ENCODE data around the gene CD80.

CD80 gene, protein sequence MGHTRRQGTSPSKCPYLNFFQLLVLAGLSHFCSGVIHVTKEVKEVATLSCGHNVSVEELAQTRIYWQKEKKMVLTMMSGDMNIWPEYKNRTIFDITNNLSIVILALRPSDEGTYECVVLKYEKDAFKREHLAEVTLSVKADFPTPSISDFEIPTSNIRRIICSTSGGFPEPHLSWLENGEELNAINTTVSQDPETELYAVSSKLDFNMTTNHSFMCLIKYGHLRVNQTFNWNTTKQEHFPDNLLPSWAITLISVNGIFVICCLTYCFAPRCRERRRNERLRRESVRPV

DNA sequence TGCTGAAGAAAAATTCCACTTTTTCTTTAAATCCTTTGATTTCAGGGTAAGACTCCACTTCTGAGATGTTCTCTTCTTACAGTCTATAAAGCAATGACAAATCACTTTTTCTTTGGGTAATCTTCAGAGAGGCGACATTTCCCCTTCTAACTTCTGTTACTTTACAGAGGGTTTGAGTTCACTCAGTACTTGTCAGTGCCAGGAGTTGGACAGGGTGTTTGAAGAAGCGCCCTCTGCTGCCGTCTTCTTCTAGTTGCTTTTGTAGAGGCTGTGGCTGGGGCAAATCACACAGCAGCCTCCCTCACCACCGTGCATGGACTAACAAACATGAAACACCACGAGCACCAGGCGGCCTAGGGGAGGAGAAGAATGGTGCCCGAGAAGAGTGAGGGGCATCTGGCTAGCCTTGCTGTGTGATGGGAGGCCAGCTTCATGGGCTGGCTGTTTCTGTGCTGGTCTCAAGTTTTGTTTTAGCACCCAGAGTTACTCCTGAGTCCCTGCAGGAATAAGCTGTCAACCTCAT lies at the start of gene CD80:
CD80 (minus strand) TSS at position 174 of the 523 bp plus-strand sequence. CDS start 1,886 bp downstream, outside the sequence.
- DNase-seq (ENCODE audit: low read depth, low spot score) = peak; percentile 5
- POLR2A ChIA-PET = no interaction called here
- CTCF ChIA-PET = interaction anchor here (0.8 to 2.2 kb wide), 7 partner anchors 9 to 83 kb away, joined by 3 to 9 read pairs (median 3); no protein-coding TSS in a partner anchor
- no peak within 1 kb of the TSS for H3K4me3 ChIP-seq (ENCODE audit: low read depth, low read length)
- TF ChIP-seq, protein P1, sequence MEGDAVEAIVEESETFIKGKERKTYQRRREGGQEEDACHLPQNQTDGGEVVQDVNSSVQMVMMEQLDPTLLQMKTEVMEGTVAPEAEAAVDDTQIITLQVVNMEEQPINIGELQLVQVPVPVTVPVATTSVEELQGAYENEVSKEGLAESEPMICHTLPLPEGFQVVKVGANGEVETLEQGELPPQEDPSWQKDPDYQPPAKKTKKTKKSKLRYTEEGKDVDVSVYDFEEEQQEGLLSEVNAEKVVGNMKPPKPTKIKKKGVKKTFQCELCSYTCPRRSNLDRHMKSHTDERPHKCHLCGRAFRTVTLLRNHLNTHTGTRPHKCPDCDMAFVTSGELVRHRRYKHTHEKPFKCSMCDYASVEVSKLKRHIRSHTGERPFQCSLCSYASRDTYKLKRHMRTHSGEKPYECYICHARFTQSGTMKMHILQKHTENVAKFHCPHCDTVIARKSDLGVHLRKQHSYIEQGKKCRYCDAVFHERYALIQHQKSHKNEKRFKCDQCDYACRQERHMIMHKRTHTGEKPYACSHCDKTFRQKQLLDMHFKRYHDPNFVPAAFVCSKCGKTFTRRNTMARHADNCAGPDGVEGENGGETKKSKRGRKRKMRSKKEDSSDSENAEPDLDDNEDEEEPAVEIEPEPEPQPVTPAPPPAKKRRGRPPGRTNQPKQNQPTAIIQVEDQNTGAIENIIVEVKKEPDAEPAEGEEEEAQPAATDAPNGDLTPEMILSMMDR (IDR thresholded peaks at IDR 0.05; ENCODE audit: insufficient read depth, low read length, missing control alignments) = peak; percentile 45

DNA sequence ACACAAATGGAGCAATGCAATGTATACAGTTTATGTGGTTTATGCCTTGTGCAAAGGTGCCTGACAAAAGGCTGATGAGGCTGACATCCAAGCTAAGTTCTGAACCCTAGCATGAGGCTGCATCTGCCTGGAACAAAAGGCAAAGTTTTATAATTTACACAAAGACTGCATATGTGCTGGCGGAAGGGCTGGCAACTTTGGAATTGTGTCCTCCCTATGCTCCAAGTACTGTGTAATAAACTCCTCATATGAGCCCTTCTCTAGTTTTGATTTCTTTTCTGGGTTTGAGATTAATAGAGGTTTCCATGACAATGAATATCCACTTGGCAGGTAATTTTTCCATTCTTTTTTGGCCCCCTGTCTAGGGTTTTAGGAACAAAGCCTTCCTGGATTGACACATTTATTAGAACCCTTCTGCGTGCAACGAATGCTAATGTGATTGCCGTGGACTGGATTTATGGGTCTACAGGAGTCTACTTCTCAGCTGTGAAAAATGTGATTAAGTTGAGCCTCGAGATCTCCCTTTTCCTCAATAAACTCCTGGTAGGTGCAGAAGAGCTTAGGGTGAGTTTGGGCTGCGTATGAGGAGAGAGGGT lies 49.1 kb upstream of the CD80 start:
- no peak for DNase-seq (ENCODE audit: low read depth, low spot score)
- TF ChIP-seq, protein P1 (IDR thresholded peaks at IDR 0.05; ENCODE audit: insufficient read depth, low read length, missing control alignments) = no peak
- CTCF ChIA-PET = no interaction called here
- H3K4me3 ChIP-seq (ENCODE audit: low read depth, low read length) = no peak overlapping the region
- POLR2A ChIA-PET = no interaction called here

DNA sequence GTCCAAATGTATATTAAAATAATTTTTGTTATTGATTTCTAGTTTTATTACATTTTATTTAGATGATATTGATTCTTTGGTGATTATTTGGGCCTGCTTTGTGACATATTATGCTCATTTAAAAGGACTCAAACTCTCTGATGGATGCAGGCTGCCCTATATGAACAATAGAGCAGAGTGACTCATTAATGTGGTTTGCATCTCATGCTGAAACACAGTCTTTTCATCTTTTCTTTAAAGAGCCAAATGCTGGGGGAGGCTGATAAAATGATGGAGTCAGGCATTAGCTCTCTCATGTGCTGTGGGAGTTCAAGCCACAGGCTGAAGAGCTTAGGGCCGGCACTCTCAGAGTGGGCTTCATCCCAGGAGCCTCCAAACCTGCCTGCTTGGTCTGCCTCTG lies 45.5 kb upstream of the CD80 start:
- TF ChIP-seq, protein P1 (IDR thresholded peaks at IDR 0.05; ENCODE audit: insufficient read depth, low read length, missing control alignments) = no peak
- ChIA-PET POLR2A (interaction anchor here (0.6 kb wide), 1 partner anchor 24 kb away, joined by 4 read pairs; no protein-coding TSS in a partner anchor), CTCF (interaction anchor here (0.8 kb wide), 1 partner anchor 72 kb away, joined by 3 read pairs; no protein-coding TSS in a partner anchor)
- no peak overlapping the region for H3K4me3 ChIP-seq (ENCODE audit: low read depth, low read length)
- DNase-seq (ENCODE audit: low read depth, low spot score) = no peak

DNA sequence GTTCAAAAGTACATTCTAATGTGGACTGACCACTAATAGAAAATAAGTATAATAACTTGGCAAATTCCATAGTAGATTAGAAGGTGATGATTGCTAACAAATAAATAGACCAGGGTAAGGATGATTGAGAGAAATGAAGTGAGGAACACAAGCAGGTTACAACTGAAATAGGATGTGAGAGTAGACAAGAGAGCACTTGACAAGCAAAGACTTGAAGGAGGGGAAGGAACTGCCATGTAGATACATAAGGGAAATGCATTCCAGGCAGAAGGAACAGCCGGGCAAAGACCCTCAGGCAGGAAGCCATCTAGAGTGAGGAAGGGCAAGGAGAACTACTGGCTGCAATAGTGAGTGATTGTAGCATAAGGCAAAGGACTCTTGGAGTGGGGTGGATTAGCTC lies 43.3 kb upstream of the CD80 start:
- TF ChIP-seq, protein P1 (IDR thresholded peaks at IDR 0.05; ENCODE audit: insufficient read depth, low read length, missing control alignments) = no peak
- no peak overlapping the region for H3K4me3 ChIP-seq (ENCODE audit: low read depth, low read length)
- CTCF ChIA-PET = interaction anchor here (1.5 kb wide), 1 partner anchor 14 kb away, joined by 4 read pairs; no protein-coding TSS in a partner anchor
- POLR2A ChIA-PET = no interaction called here
- DNase-seq (ENCODE audit: low read depth, low spot score) = no peak

DNA sequence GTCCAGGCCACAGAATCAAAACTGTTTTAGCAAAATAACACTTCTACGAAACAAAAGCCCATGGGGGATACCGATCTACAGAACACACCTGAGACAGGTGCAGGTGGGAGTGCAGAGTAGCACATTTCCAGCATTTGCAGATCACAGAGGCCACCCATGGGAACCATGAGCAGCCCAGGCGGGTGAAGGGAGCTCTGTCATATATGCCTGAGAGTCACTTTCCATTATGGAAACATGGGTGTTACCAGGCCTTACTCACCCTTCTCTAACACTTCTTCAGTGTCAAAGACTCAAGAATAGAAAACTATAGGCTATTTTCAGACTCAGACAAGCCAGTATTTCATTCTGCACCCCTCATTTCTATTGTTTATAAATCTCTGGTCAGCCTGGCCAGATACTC lies 41.7 kb upstream of the CD80 start:
- H3K4me3 ChIP-seq (ENCODE audit: low read depth, low read length) = no peak overlapping the region
- ChIA-PET CTCF (interaction anchor here (0.7 to 1.8 kb wide), 3 partner anchors 8 to 30 kb away, joined by 3 to 7 read pairs (median 3); no protein-coding TSS in a partner anchor), POLR2A (no interaction called here)
- TF ChIP-seq, protein P1 (IDR thresholded peaks at IDR 0.05; ENCODE audit: insufficient read depth, low read length, missing control alignments) = no peak
- no peak for DNase-seq (ENCODE audit: low read depth, low spot score)

DNA sequence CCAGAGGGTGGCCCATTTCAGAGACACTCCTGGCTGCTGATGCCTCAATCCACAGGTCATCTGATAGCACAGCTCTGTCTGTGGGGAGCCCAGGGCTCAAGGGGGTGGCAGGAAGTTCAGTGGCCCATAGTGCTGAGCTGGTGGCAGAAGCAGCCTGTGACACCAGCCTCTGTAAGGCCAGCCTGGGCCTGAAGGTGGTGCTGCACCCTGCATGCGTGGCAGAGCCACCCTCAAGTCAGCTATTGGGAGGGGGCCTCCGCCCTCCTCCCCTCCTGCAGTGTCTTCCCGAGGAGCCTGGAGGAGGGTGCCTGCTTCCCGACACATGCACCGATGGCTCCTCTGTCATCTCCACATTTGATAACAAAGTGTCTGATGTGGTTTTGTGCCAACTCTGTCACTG lies 41.3 kb upstream of the CD80 start:
- H3K4me3 ChIP-seq (ENCODE audit: low read depth, low read length) = no peak overlapping the region
- DNase-seq (ENCODE audit: low read depth, low spot score) = no peak
- CTCF ChIA-PET = interaction anchor here (0.8 to 1.8 kb wide), 3 partner anchors 13 to 80 kb away, joined by 3 to 7 read pairs (median 3); no protein-coding TSS in a partner anchor
- TF ChIP-seq, protein P1 (IDR thresholded peaks at IDR 0.05; ENCODE audit: insufficient read depth, low read length, missing control alignments) = peak; percentile 46
- POLR2A ChIA-PET = no interaction called here
